Gastrocnemius medialis (tissue), 4 donors: ENCODE results near the gene TIGIT.

Experiments used
- CTCF ChIP-seq, 5 experiments: fragments of 450-650 bp in 3 of 5; fragments of 200-600 bp in 2 of 5; sonication (generic) in 2 of 5; IDR thresholded peaks in 4 of 5; conservative IDR thresholded peaks in 1 of 5; 1 replicate in 4 of 5; 2 replicates in 1 of 5; pipeline ENCODE4 v1.5.1; 2016 to 2019; ENCODE audit warnings: antibody characterized with exemption in 5 of 5, mild to moderate bottlenecking in 3 of 5, moderate library complexity in 3 of 5
- POLR2A ChIP-seq, 2 donors: fragments of 450-650 bp; IDR thresholded peaks; one replicate each; pipeline ENCODE4 v1.6.1; 2017; ENCODE audit warnings: antibody characterized with exemption in 2 of 2, mild to moderate bottlenecking in 2 of 2, moderate library complexity in 2 of 2

- TF ChIP-seq CTCF (IDR thresholded peaks at IDR 0.05 in 4 of 5, conservative IDR thresholded peaks at IDR 0.05 in 1 of 5) (no peak), POLR2A (IDR thresholded peaks at IDR 0.05) (no peak)
Measured at GRCh38 chr3:114344492-114344891, 50.7 kb downstream of the TIGIT start.
